Endothelial cell of umbilical vein (primary cell): ENCODE data around the gene COA5.

Experiments
- CTCF ChIP-seq, 2 donors: IDR thresholded peaks; 1 replicate in 1 of 2; 2 replicates in 1 of 2; pipeline ENCODE4 v1.5.1; 2011; ENCODE audit warnings: low read length in 2 of 2, mild to moderate bottlenecking in 2 of 2, moderate library complexity in 2 of 2, control low read depth in 1 of 2, inconsistent platforms in 1 of 2, low read depth in 1 of 2; ENCODE audit not compliant: insufficient read depth in 1 of 2; ENCODE audit errors: extremely low read depth in 1 of 2
- EZH2 ChIP-seq: IDR thresholded peaks from 2 replicates; pipeline ENCODE4 v1.6.1; 2012; ENCODE audit warnings: borderline replicate concordance, low read depth, mild to moderate bottlenecking, moderate library complexity, low read length, inconsistent platforms; ENCODE audit not compliant: severe bottlenecking
- FOS ChIP-seq: IDR thresholded peaks from 2 replicates; pipeline ENCODE4 v1.6.1; 2011; ENCODE audit warnings: mild to moderate bottlenecking, low read length, moderate library complexity, borderline replicate concordance; ENCODE audit not compliant: insufficient read depth
- JUN ChIP-seq: IDR thresholded peaks from 2 replicates; pipeline ENCODE4 v1.6.1; 2011; ENCODE audit warnings: borderline replicate concordance, low read depth; ENCODE audit not compliant: insufficient read length, insufficient read depth
- MAX ChIP-seq: IDR thresholded peaks from 2 replicates; pipeline ENCODE4 v1.6.1; 2011; ENCODE audit not compliant: insufficient read depth, insufficient read length
- MYC ChIP-seq: IDR thresholded peaks from one replicate; pipeline ENCODE4 v1.6.1; 2011; ENCODE audit warnings: mild to moderate bottlenecking, low read depth, low read length
- POLR2A ChIP-seq: IDR thresholded peaks from 2 replicates; pipeline ENCODE4 v1.6.1; 2012; ENCODE audit warnings: low read depth, mild to moderate bottlenecking, control low read depth, low read length
- POLR2AphosphoS5 ChIP-seq: IDR thresholded peaks from 2 replicates; pipeline ENCODE4 v1.6.1; 2012; ENCODE audit warnings: low read depth, mild to moderate bottlenecking, control low read depth, low read length, moderate library complexity; ENCODE audit not compliant: insufficient read depth

GRCh38 chr2:98572211-98572610 is 36.1 kb downstream of the COA5 start:
- TF ChIP-seq POLR2AphosphoS5 (no peak), EZH2 (no peak), CTCF (IDR thresholded peaks at IDR 0.05; ENCODE audit: extremely low read depth in 1 of 2, insufficient read depth in 1 of 2, low read depth in 1 of 2, low read length in 2 of 2) (no peak), MYC (no peak), MAX (no peak), FOS (no peak), POLR2A (no peak), JUN (no peak)
